ENCODE measurements around the gene SEMA5A. TPM values are rescaled to one million over a fixed set of nuclear protein-coding genes. Genes with fewer than 3 reads are reported as not detected.

Gene SEMA5A
- total and polyA plus RNA-seq, 2 of the 8 experiments (the other 6 are each of a cell fraction or from before 2014, with no cell fraction given) = 5.3 to 8.9 TPM

DNA sequence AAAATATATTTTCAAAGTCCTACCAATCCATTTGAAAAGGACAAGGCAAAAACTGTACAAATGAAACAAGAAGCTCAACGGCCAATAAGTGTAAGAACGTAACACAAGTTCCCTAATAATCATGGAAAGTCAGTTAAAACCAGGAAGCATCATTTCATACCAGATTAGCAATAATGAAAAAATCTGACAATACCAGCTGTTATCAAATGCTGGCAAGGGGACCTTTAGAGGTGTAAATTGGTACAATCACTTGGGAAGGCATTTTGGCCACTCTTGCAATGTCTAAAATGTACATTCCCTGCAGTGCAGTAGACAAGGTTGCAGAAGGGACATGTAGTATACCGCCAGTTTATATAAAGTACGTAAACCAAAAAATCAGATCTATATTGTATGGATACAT is 10.1 kb upstream of the SEMA5A start:
- Histone ChIP-seq H3K14ac (ENCODE audit: insufficient read length) (no peak overlapping the region), H2AFZ (ENCODE audit: low read length) (no peak overlapping the region), H3K23me2 (ENCODE audit: low read depth, low read length) (no peaks in the 10 kb centered on the region), H2BK120ac (replicated peaks; ENCODE audit: low read depth, low read length) (no peak overlapping the region), H4K20me1 (replicated peaks in 1 of 2; ENCODE audit: control insufficient read depth in 1 of 2, insufficient read depth in 2 of 2, low read length in 2 of 2) (no peaks in the 10 kb centered on the region), H3K36me3 (ENCODE audit: control insufficient read depth in 2 of 4, insufficient read depth in 4 of 4, low read length in 3 of 4) (no peaks in the 10 kb centered on the region), H2BK12ac (ENCODE audit: low read depth, low read length) (no peak overlapping the region), H3K79me1 (ENCODE audit: low read depth, low read length) (no peaks in the 10 kb centered on the region), H3K27me3 (replicated peaks in 1 of 4; ENCODE audit: control insufficient read depth in 3 of 4, extremely low read depth in 1 of 4, insufficient read depth in 3 of 4, low read length in 3 of 4) (no peaks in the 10 kb centered on the region), H3K4me3 (ENCODE audit: extremely low read depth in 1 of 4, insufficient read depth in 2 of 4, low read depth in 3 of 4, low read length in 4 of 4) (no peak overlapping the region), H3K27ac (ENCODE audit: low read depth, low read length) (no peak overlapping the region), H2BK15ac (ENCODE audit: low read length) (no peak overlapping the region), H3K4me2 (ENCODE audit: insufficient read depth in 1 of 2, low read depth in 2 of 2, low read length in 2 of 2) (no peak overlapping the region), H2BK5ac (ENCODE audit: low read depth, low read length) (no peak overlapping the region), H3K79me2 (ENCODE audit: control insufficient read depth in 1 of 2, insufficient read depth in 2 of 2, low read length in 2 of 2) (no peaks in the 10 kb centered on the region), H3K9ac (replicated peaks in 1 of 4; ENCODE audit: extremely low read depth in 1 of 4, low read depth in 3 of 4, low read length in 3 of 4) (no peak overlapping the region), H2AK5ac (ENCODE audit: low read depth, low read length) (no peak overlapping the region), H4K8ac (ENCODE audit: extremely low read depth, insufficient read depth, low read length) (no peak overlapping the region), H2BK20ac (ENCODE audit: low read length) (no peak overlapping the region), H3K4ac (replicated peaks; ENCODE audit: insufficient read length, low read depth, low read length) (no peak overlapping the region), H4K5ac (ENCODE audit: insufficient read length, low read depth, low read length) (no peak overlapping the region), H3K23ac (ENCODE audit: insufficient read length) (no peak overlapping the region), H3K18ac (ENCODE audit: extremely low read depth, low read length) (no peak overlapping the region), H3K56ac (replicated peaks; ENCODE audit: insufficient read length, low read depth, low read length) (no peak overlapping the region), H4K91ac (replicated peaks; ENCODE audit: insufficient read length, low read length) (no peak overlapping the region), H3K9me3 (ENCODE audit: insufficient read depth in 2 of 2, low read depth in 1 of 2, low read length in 1 of 2) (no peaks in the 10 kb centered on the region), H3K4me1 (replicated peaks in 1 of 4; ENCODE audit: control insufficient read depth in 3 of 4, insufficient read depth in 4 of 4, low read length in 3 of 4) (peaks cover 0 to 4% (median 0%) of the 10 kb centered on the region in 4 experiments; a peak in 1 of 7 replicates)
- TF ChIP-seq, protein P1, sequence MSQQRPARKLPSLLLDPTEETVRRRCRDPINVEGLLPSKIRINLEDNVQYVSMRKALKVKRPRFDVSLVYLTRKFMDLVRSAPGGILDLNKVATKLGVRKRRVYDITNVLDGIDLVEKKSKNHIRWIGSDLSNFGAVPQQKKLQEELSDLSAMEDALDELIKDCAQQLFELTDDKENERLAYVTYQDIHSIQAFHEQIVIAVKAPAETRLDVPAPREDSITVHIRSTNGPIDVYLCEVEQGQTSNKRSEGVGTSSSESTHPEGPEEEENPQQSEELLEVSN (IDR thresholded peaks at IDR 0.05) = no peak
- TF ChIP-seq TEAD4 (IDR thresholded peaks at IDR 0.05; ENCODE audit: low read depth, low read length) (no peak), SP4 (IDR thresholded peaks at IDR 0.05; ENCODE audit: low read length) (no peak), JUN (IDR thresholded peaks at IDR 0.05; ENCODE audit: low read depth, low read length) (no peak), TCF12 (IDR thresholded peaks at IDR 0.05; ENCODE audit: low read depth, low read length) (no peak), CEBPB (IDR thresholded peaks at IDR 0.05; ENCODE audit: low read depth, low read length) (no peak), SIN3A (conservative IDR thresholded peaks at IDR 0.05 in 1 of 2, IDR thresholded peaks at IDR 0.05 in 1 of 2; ENCODE audit: low read depth in 1 of 2, low read length in 2 of 2) (no peak), ZNF274 (IDR thresholded peaks at IDR 0.05; ENCODE audit: borderline replicate concordance, extremely low read depth, low read length) (no peak), CHD2 (IDR thresholded peaks at IDR 0.05; ENCODE audit: low read length) (no peak)
- 89% methylated on average over 4 of the region's 4 CpGs; no CpG with 5 or more reads in 1 of the 2 experiments for WGBS, 2 experiments (ENCODE audit: extremely low coverage in 1 of 2, insufficient coverage in 1 of 2, insufficient read length in 1 of 2, insufficient replicate concordance in 2 of 2, low coverage in 1 of 2, low lambda C conversion rate in 2 of 2, missing lambda C conversion rate in 1 of 2)
- ChIA-PET CTCF (ENCODE audit: partially characterized antibody) (no interaction called here), POLR2A (ENCODE audit: partially characterized antibody) (no interaction called here)
- DNase-seq (ENCODE audit: low read depth in 1 of 2, low spot score in 2 of 2) (no peak), FAIRE-seq (no peak)

Measured in H1 (cell line).